ENCODE results near the gene IL23R. TPM values are rescaled to one million over a fixed set of nuclear protein-coding genes. Genes with fewer than 3 reads are reported as not detected.

IL23R gene
- polyA plus RNA-seq, 1 donor: 1.1 TPM

DNA sequence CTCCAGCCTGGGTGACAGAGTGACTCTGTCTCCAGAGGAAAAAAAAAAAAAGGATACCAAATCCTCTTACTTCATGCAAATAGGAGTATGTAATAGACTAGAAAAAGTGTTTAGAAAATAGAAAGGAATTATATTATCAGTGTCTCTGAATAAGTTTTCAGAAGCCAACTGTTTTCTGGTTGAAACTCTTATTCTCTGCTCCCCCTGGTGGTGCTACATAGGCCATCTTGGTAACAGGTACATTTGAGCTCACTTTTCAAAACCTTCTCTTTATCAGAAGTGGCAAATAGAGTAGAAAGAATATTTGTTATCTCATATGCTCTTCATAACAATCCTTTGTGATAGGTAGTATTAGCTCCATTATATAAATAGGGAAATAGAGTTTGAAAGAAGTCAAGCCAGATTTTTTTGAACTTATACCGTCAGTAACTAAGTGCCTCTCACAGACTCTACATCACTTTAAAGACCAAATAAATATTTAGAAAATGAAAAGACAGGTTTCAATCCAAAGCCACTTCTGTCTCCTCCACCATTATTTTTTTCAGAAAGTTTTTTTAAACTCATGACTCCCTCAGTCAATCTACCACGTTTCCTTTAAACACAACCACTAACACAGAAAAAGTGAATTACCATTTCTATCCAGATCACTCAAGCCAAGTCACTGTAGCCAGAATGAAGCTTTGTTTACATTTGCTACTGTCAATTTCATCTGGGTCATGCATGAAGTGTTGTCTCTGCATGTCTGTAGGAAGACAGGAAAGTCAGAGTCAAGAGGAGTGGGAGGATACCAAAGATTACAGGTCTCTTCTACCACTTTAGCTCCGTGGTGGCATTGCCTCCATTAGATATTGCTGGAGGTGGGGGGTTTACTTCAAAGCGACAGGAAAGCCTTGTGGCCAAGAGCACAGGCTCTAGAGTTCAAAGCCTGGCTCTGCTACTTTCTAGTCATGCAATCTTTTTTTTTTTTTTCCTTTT, 45.6 kb downstream of the IL23R start:
- Histone ChIP-seq H3K4me1 (ENCODE audit: control insufficient read depth, insufficient read depth, low read length) (no peaks in the 10 kb centered on the region), H3K4me3 (ENCODE audit: low read length) (no peak overlapping the region), H3K36me3 (ENCODE audit: control insufficient read depth, insufficient read depth, low read length) (no peaks in the 10 kb centered on the region), H3K27me3 (ENCODE audit: control insufficient read depth, insufficient read depth, low read length) (no peaks in the 10 kb centered on the region), H3K9me3 (ENCODE audit: control insufficient read depth, low read depth, low read length) (no peaks in the 10 kb centered on the region), H3K27ac (ENCODE audit: low read length) (no peak overlapping the region)
- DNase-seq: no peak
- 76% methylated on average over 2 of the region's 4 CpGs for WGBS (ENCODE audit: insufficient coverage, low lambda C conversion rate)

DNA sequence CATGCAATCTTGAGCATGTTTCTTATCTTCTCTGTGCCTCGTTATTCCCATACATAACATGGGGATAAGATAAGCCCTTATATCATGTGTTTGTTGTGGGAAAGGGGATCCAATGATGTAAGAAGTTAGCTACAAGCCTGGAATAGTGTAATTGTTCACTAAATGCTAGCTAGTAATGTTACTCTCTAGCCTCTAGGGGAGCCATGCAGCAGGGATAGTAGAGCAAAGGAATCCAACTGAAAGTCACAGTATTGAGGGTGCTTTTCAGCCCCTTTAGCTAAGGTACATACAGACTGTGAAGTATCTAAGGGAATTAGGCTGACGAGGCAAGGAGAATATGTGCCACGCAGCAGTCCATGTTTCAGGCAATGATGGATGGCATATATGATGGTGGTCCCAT, 46.9 kb downstream of the IL23R start:
- WGBS (ENCODE audit: insufficient coverage, low lambda C conversion rate): no CpG with 5 or more reads among the region's 3 CpGs
- H3K27ac ChIP-seq (ENCODE audit: low read length): no peak overlapping the region
- no peaks in the 10 kb centered on the region for H3K9me3 ChIP-seq (ENCODE audit: control insufficient read depth, low read depth, low read length)
- no peaks in the 10 kb centered on the region for H3K36me3 ChIP-seq (ENCODE audit: control insufficient read depth, insufficient read depth, low read length)
- no peak overlapping the region for H3K4me3 ChIP-seq (ENCODE audit: low read length)
- no peak for DNase-seq
- H3K4me1 ChIP-seq (ENCODE audit: control insufficient read depth, insufficient read depth, low read length): no peaks in the 10 kb centered on the region
- no peaks in the 10 kb centered on the region for H3K27me3 ChIP-seq (ENCODE audit: control insufficient read depth, insufficient read depth, low read length)

GRCh38 chr1:67213948-67214347, 47.7 kb downstream of the IL23R start:
- no peaks in the 10 kb centered on the region for H3K27me3 ChIP-seq (ENCODE audit: control insufficient read depth, insufficient read depth, low read length)
- no peaks in the 10 kb centered on the region for H3K36me3 ChIP-seq (ENCODE audit: control insufficient read depth, insufficient read depth, low read length)
- DNase-seq: no peak
- H3K27ac ChIP-seq (ENCODE audit: low read length): no peak overlapping the region
- H3K4me1 ChIP-seq (ENCODE audit: control insufficient read depth, insufficient read depth, low read length): no peaks in the 10 kb centered on the region
- no CpG with 5 or more reads among the region's 1 CpG for WGBS (ENCODE audit: insufficient coverage, low lambda C conversion rate)
- H3K4me3 ChIP-seq (ENCODE audit: low read length): no peak overlapping the region
- no peaks in the 10 kb centered on the region for H3K9me3 ChIP-seq (ENCODE audit: control insufficient read depth, low read depth, low read length)

DNA sequence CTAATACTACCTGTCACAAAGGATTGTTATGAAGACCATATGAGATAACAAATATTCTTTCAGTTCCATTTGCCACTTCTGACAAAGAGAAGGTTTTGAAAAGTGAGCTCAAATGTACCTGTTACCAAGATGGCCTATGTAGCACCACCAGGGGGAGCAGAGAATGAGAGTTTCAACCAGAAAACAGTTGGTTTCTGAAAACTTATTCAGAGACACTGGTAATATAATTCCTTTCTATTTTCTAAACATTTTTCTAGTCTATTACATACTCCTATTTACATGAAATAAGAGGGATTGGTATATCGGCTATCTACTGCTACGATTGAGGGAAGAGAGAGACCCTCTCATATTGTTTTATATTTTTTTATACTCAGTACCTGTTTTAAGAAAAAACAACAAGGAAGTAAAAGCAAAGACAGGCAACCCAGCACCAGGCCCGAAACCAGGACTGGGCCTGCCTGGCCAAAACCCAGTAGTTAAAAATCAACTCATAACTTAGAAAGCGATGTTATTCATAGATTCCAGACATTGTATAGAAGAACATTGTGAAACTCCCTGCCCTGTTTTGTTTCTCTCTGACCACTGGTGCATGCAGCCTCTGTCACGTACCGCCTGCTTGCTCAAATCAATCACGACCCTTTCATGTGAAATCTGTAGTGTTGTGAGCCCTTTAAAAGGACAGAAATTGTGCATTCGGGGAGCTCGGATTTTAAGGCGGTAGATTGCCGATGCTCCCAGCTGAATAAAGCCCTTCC, 48.3 kb downstream of the IL23R start:
- 92% methylated on average over 2 of the region's 11 CpGs for WGBS (ENCODE audit: insufficient coverage, low lambda C conversion rate)
- Histone ChIP-seq H3K9me3 (ENCODE audit: control insufficient read depth, low read depth, low read length) (no peaks in the 10 kb centered on the region), H3K36me3 (ENCODE audit: control insufficient read depth, insufficient read depth, low read length) (no peaks in the 10 kb centered on the region), H3K27ac (ENCODE audit: low read length) (no peak overlapping the region), H3K27me3 (ENCODE audit: control insufficient read depth, insufficient read depth, low read length) (no peaks in the 10 kb centered on the region), H3K4me1 (ENCODE audit: control insufficient read depth, insufficient read depth, low read length) (no peaks in the 10 kb centered on the region), H3K4me3 (ENCODE audit: low read length) (no peak overlapping the region)
- no peak for DNase-seq

GRCh38 chr1:67216401-67216800, 50.1 kb downstream of the IL23R start:
- 100% methylated on average over 1 of the region's 1 CpG for WGBS (ENCODE audit: insufficient coverage, low lambda C conversion rate)
- H3K36me3 ChIP-seq (ENCODE audit: control insufficient read depth, insufficient read depth, low read length): no peaks in the 10 kb centered on the region
- H3K4me1 ChIP-seq (ENCODE audit: control insufficient read depth, insufficient read depth, low read length): no peaks in the 10 kb centered on the region
- no peaks in the 10 kb centered on the region for H3K9me3 ChIP-seq (ENCODE audit: control insufficient read depth, low read depth, low read length)
- DNase-seq: no peak
- no peak overlapping the region for H3K27ac ChIP-seq (ENCODE audit: low read length)
- no peaks in the 10 kb centered on the region for H3K27me3 ChIP-seq (ENCODE audit: control insufficient read depth, insufficient read depth, low read length)
- H3K4me3 ChIP-seq (ENCODE audit: low read length): no peak overlapping the region

DNA sequence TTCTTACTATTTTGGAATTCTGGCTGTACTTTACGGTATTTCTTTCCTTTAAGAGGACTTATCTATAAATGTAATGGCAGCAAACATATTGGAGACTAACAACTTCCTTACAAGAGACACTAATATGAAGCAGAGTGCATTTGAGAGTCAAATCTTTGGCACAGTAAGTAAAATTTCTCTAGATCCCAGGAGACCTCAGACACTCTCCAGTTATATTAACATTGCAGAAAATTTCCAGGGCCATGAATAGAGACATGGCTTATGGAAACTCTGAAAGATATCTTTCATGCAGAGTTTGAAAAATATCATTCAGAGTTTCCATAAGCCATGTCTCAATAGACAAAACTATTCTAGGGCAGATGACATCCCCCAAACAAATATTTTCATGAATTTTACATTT, 51.2 kb downstream of the IL23R start:
- DNase-seq: no peak
- H3K9me3 ChIP-seq (ENCODE audit: control insufficient read depth, low read depth, low read length): no peaks in the 10 kb centered on the region
- no peaks in the 10 kb centered on the region for H3K4me1 ChIP-seq (ENCODE audit: control insufficient read depth, insufficient read depth, low read length)
- H3K4me3 ChIP-seq (ENCODE audit: low read length): no peak overlapping the region
- no peaks in the 10 kb centered on the region for H3K36me3 ChIP-seq (ENCODE audit: control insufficient read depth, insufficient read depth, low read length)
- no CpG with 5 or more reads among the region's 1 CpG for WGBS (ENCODE audit: insufficient coverage, low lambda C conversion rate)
- no peak overlapping the region for H3K27ac ChIP-seq (ENCODE audit: low read length)
- H3K27me3 ChIP-seq (ENCODE audit: control insufficient read depth, insufficient read depth, low read length): no peaks in the 10 kb centered on the region

DNA sequence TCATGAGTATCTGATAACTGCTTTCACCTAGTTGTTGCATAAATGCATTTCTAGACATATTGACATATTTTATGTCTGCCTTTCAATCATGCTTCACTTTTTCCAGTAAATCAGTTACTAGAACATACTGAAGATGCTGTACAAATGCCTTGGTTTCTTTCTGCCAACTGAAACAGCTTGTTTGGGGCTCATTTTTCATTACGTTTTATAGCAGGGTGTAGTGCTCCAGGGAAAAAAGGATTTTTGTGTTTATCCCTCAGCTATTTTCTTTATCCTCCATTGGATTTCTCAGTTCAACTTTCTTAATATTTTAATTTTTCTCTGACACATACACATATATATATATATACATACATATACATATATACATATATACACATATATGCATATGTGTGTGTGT, 51.7 kb downstream of the IL23R start:
- no peak overlapping the region for H3K4me3 ChIP-seq (ENCODE audit: low read length)
- no peak for DNase-seq
- no peaks in the 10 kb centered on the region for H3K4me1 ChIP-seq (ENCODE audit: control insufficient read depth, insufficient read depth, low read length)
- no peak overlapping the region for H3K27ac ChIP-seq (ENCODE audit: low read length)
- no peaks in the 10 kb centered on the region for H3K27me3 ChIP-seq (ENCODE audit: control insufficient read depth, insufficient read depth, low read length)
- no peaks in the 10 kb centered on the region for H3K36me3 ChIP-seq (ENCODE audit: control insufficient read depth, insufficient read depth, low read length)
- no CpG with 5 or more reads among the region's 1 CpG for WGBS (ENCODE audit: insufficient coverage, low lambda C conversion rate)
- H3K9me3 ChIP-seq (ENCODE audit: control insufficient read depth, low read depth, low read length): no peaks in the 10 kb centered on the region

DNA sequence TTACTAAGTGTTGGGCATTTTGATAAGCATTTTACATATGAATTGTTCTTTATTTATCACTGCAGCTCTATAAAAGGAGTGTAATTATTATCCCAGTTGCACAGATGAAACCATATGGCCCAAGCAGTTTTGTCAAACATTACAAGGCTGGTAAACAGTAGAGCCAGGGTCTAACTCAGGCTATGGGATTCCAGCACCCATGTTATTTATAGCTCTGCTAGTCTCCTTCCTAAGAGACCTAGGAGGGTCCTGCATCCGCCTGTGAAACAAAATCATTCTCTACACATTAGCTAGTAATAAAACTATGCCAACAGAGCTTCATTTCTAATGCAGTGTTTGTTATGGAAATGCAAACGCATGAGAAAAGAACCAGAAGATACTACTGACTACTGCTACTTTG, 58.6 kb downstream of the IL23R start:
- Histone ChIP-seq H3K4me1 (ENCODE audit: control insufficient read depth, insufficient read depth, low read length) (no peaks in the 10 kb centered on the region), H3K36me3 (ENCODE audit: control insufficient read depth, insufficient read depth, low read length) (no peaks in the 10 kb centered on the region), H3K4me3 (ENCODE audit: low read length) (no peak overlapping the region), H3K27me3 (ENCODE audit: control insufficient read depth, insufficient read depth, low read length) (no peaks in the 10 kb centered on the region), H3K9me3 (ENCODE audit: control insufficient read depth, low read depth, low read length) (no peaks in the 10 kb centered on the region), H3K27ac (ENCODE audit: low read length) (no peak overlapping the region)
- WGBS (ENCODE audit: insufficient coverage, low lambda C conversion rate): no CpG with 5 or more reads among the region's 2 CpGs
- DNase-seq: peak in 1 of 2 donors; percentile 26

- WGBS (ENCODE audit: insufficient coverage, low lambda C conversion rate): no CpG with 5 or more reads among the region's 3 CpGs
- Histone ChIP-seq H3K36me3 (ENCODE audit: control insufficient read depth, insufficient read depth, low read length) (no peaks in the 10 kb centered on the region), H3K4me1 (ENCODE audit: control insufficient read depth, insufficient read depth, low read length) (no peaks in the 10 kb centered on the region), H3K27me3 (ENCODE audit: control insufficient read depth, insufficient read depth, low read length) (no peaks in the 10 kb centered on the region), H3K4me3 (ENCODE audit: low read length) (no peak overlapping the region), H3K9me3 (ENCODE audit: control insufficient read depth, low read depth, low read length) (no peaks in the 10 kb centered on the region), H3K27ac (ENCODE audit: low read length) (no peak overlapping the region)
- DNase-seq: no peak
Observed at GRCh38 chr1:67226688-67227087, 60.4 kb downstream of the IL23R start.

DNA sequence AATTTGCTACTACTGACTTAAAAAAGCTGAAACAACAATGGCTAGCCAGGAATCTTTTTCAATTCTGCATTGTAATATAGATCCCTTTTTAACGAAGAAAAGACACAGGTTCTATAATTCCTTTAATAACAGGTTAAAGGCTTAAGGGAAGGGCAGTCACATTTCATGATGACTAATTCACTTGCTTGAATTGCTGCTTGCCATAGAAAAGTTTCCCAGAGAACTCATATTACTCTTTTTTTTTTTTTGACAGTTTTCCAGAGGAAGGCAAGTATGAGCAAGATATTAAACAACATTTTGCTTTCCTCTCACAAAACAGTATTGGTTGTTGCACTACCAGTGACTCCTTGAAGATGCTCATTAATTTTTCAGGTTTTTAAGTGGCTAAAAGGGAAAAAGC, 60.9 kb downstream of the IL23R start:
- Histone ChIP-seq H3K9me3 (ENCODE audit: control insufficient read depth, low read depth, low read length) (no peaks in the 10 kb centered on the region), H3K4me1 (ENCODE audit: control insufficient read depth, insufficient read depth, low read length) (no peaks in the 10 kb centered on the region), H3K4me3 (ENCODE audit: low read length) (no peak overlapping the region), H3K27me3 (ENCODE audit: control insufficient read depth, insufficient read depth, low read length) (no peaks in the 10 kb centered on the region), H3K36me3 (ENCODE audit: control insufficient read depth, insufficient read depth, low read length) (no peaks in the 10 kb centered on the region), H3K27ac (ENCODE audit: low read length) (no peak overlapping the region)
- no CpG with 5 or more reads among the region's 1 CpG for WGBS (ENCODE audit: insufficient coverage, low lambda C conversion rate)
- DNase-seq: no peak

All from large intestine (tissue), 3 donors.